Natural killer cell (primary cell): ENCODE results near the gene PROK1. TPM values are rescaled to one million over a fixed set of nuclear protein-coding genes. Genes with fewer than 3 reads are reported as not detected.

Experiments
- ATAC-seq, 3 donors: fragments of 150-1000 bp in 2 of 3; fragments of 200-7000 bp in 1 of 3; cut with Tn5 transposase; 1 replicate in 1 of 3; 2 replicates in 2 of 3; pipeline ENCODE4 v1.10.0; 2021; ENCODE audit warnings: mild to moderate bottlenecking in 2 of 3, moderate library complexity in 2 of 3
- DNase-seq, 2 donors: peaks; one replicate each; pipeline versions ENCODE4 v3.0.0 to v3.0.0-alpha.2; 2013 to 2021; ENCODE audit warnings: mixed read lengths in 1 of 2
- H3K27ac ChIP-seq: one replicate; pipeline ENCODE4 v1.5.1; 2013; ENCODE audit warnings: mild to moderate bottlenecking, low read length
- H3K27me3 ChIP-seq: one replicate; pipeline ENCODE4 v1.6.1; 2013; ENCODE audit warnings: low read length; ENCODE audit not compliant: control insufficient read depth, insufficient read depth
- H3K36me3 ChIP-seq: one replicate; pipeline ENCODE4 v1.6.1; 2013; ENCODE audit warnings: low read length; ENCODE audit not compliant: control insufficient read depth, insufficient read depth
- H3K4me1 ChIP-seq: one replicate; pipeline ENCODE4 v1.6.1; 2013; ENCODE audit warnings: low read length; ENCODE audit not compliant: control insufficient read depth, insufficient read depth
- H3K4me3 ChIP-seq: one replicate; pipeline ENCODE4 v1.5.1; 2013; ENCODE audit warnings: low read length
- H3K9me3 ChIP-seq: one replicate; pipeline ENCODE4 v1.6.1; 2013; ENCODE audit warnings: low read length; ENCODE audit not compliant: control insufficient read depth, insufficient read depth
- H3K27ac Mint-ChIP-seq, 2 donors: one replicate each; pipeline ENCODE4 v1.8.0; 2022; ENCODE audit warnings: mild to moderate bottlenecking in 2 of 2, mixed read lengths in 2 of 2, moderate library complexity in 1 of 2
- H3K27me3 Mint-ChIP-seq, 2 donors: one replicate each; pipeline ENCODE4 v1.8.0; 2022; ENCODE audit warnings: low read depth in 2 of 2, mixed read lengths in 2 of 2
- H3K36me3 Mint-ChIP-seq: one replicate; pipeline ENCODE4 v1.8.0; 2022; ENCODE audit warnings: mixed read lengths
- H3K4me1 Mint-ChIP-seq, 2 donors: one replicate each; pipeline ENCODE4 v1.8.0; 2022; ENCODE audit warnings: mixed read lengths in 2 of 2
- H3K4me3 Mint-ChIP-seq: one replicate; pipeline ENCODE4 v1.8.0; 2022; ENCODE audit warnings: mild to moderate bottlenecking, moderate library complexity, mixed read lengths
- H3K9me3 Mint-ChIP-seq, 2 donors: one replicate each; pipeline ENCODE4 v1.8.0; 2022; ENCODE audit warnings: mixed read lengths in 2 of 2
- CTCF ChIP-seq: fragments of 200-600 bp; IDR thresholded peaks from one replicate; pipeline ENCODE4 v1.8.0; 2022; ENCODE audit warnings: antibody characterized with exemption
- WGBS: methylation state at CpG from one replicate; pipeline ENCODE4 v1.1.7; 2013; ENCODE audit warnings: missing lambda C conversion rate; ENCODE audit not compliant: insufficient coverage; 5-methylcytosine and 5-hydroxymethylcytosine counted together
- intact Hi-C: fragments of 100-400 bp; cut with micrococcal nuclease; formaldehyde crosslinking; loops from one replicate; pipeline ENCODE4 v1.14.2; 2022
- total RNA-seq, 4 donors: library from RNA; stranded (reverse); fragments of 120-200 nt in 1 of 4; gene quantifications; one replicate each; pipeline versions ENCODE4 v1.2.3 to v1.2.4, GENCODE V29; 2013 to 2022

Gene PROK1
- total RNA-seq, 3 donors from 2014 or later (not counting 1 experiment from before 2014, with no cell fraction given) = not detected

- no peaks in the 10 kb centered on the region for H3K36me3 Mint-ChIP-seq
Measured at GRCh38 chr1:110460253-110461220, 9.6 kb downstream of the PROK1 start.

GRCh38 chr1:110462093-110462492 is 11.1 kb downstream of the PROK1 start:
- Histone ChIP-seq H3K27me3 (no peaks in the 10 kb centered on the region), H3K9me3 (no peaks in the 10 kb centered on the region), H3K4me3 (no peak overlapping the region), H3K4me1 (no peaks in the 10 kb centered on the region), H3K36me3 (no peaks in the 10 kb centered on the region), H3K27ac (no peak overlapping the region)
- H3K4me3 Mint-ChIP-seq = no peak overlapping the region
- WGBS = 100% methylated on average over 1 of the region's 2 CpGs
- H3K36me3 Mint-ChIP-seq = no peaks in the 10 kb centered on the region
- H3K4me1 Mint-ChIP-seq = no peaks in the 10 kb centered on the region
- intact Hi-C loops = loop anchor here (10.0 kb wide), 1 partner anchor 377 kb away; no protein-coding TSS in a partner anchor
- H3K9me3 Mint-ChIP-seq = no peaks in the 10 kb centered on the region
- ATAC-seq (no peak), DNase-seq (no peak)
- no peak for TF ChIP-seq CTCF
- H3K27ac Mint-ChIP-seq = no peak overlapping the region
- H3K27me3 Mint-ChIP-seq = peaks cover 0 to 5% of the 10 kb centered on the region in 2 donors

More at GRCh38 chr1:110460253-110461220, 9.6 kb downstream of the PROK1 start:
- intact Hi-C loops = loop anchor here (1.0 to 10.0 kb wide), 4 partner anchors 48 to 376 kb away; no protein-coding TSS in a partner anchor
- peak; percentile 94 for TF ChIP-seq CTCF
- ATAC-seq (peak; percentile 87 to 99 (median 98)), DNase-seq (peak; percentile 77 to 90)
- WGBS = 51% methylated on average over 11 of the region's 11 CpGs
- Histone ChIP-seq H3K36me3 (no peaks in the 10 kb centered on the region), H3K4me3 (no peak overlapping the region), H3K9me3 (no peaks in the 10 kb centered on the region), H3K4me1 (no peaks in the 10 kb centered on the region), H3K27me3 (no peaks in the 10 kb centered on the region), H3K27ac (no peak overlapping the region)
- Mint-ChIP-seq H3K4me3 (no peak overlapping the region), H3K9me3 (no peaks in the 10 kb centered on the region), H3K27me3 (peaks cover 0 to 5% of the 10 kb centered on the region in 2 donors), H3K27ac (no peak overlapping the region), H3K4me1 (no peaks in the 10 kb centered on the region)

- Histone ChIP-seq H3K4me3 (no peak overlapping the region), H3K4me1 (no peaks in the 10 kb centered on the region), H3K27ac (no peak overlapping the region), H3K9me3 (no peaks in the 10 kb centered on the region), H3K27me3 (no peaks in the 10 kb centered on the region), H3K36me3 (no peaks in the 10 kb centered on the region)
- Mint-ChIP-seq H3K27me3 (peaks cover 0 to 5% of the 10 kb centered on the region in 2 donors), H3K4me3 (no peak overlapping the region), H3K9me3 (no peaks in the 10 kb centered on the region), H3K4me1 (no peaks in the 10 kb centered on the region), H3K27ac (no peak overlapping the region), H3K36me3 (no peaks in the 10 kb centered on the region)
- intact Hi-C loops = loop anchor here (10.0 kb wide), 1 partner anchor 378 kb away; no protein-coding TSS in a partner anchor
- DNase-seq = no peak
- no peak for ATAC-seq
- TF ChIP-seq CTCF = no peak
Measured at GRCh38 chr1:110462964-110463363, 12.0 kb downstream of the PROK1 start.
